GM18502 (cell line): ENCODE measurements around the gene IFNLR1.

ENCODE experiments used
- ATAC-seq: cut with Tn5 transposase; IDR thresholded peaks from one replicate; pipeline ENCODE4 v1.9.1; 2021; ENCODE audit warnings: mild to moderate bottlenecking; ENCODE audit not compliant: unreplicated experiment, poor library complexity

The IFNLR1 gene

DNA sequence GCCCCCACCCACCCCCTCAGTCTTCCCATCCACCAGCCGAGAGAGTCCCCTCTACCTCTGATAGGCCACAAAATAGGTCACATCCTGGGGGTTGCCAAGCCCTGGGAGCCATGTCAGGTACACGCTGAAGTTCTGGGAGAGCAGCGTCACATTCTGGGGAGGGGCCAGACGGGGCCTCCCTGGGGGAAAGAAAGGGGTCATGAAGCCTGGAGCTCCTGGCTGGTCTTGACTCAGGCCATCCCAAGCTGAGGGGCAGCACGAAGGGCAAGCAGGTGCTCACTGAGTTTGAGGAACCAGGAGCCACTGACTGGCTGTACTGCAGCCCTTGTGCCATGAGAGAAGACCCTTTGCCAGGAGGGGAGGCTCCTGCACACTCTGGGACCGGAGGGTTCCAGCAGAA, 6.4 kb downstream of the IFNLR1 start:
- no peak for ATAC-seq

DNA sequence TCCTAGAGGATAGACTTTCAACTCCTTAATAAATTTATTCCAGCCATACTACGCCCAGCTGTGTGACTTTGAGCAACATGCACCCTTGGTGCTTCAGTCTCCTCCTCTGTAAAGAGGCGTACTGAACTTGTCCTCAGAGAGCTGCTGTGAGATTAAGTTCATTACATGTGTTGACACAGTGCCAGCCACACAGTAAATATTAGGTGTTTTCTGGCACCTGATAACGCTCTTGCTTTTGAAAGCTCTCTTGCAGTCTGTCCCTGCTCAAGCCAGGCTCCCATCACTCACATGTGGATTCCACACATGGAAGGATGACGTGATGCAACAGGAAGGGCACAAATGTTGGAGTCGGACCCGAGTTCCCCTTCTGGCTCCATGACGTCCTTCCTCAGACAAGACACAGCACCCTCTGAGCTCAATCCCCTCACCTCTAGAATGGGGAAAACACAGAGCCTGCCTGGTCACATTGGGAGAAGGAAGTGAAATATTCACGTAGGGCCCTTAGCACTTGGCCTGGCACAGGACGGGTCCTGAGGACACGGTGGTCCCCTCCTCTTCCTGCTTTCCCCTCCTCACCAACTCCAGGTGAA, 7.7 kb downstream of the IFNLR1 start:
- no peak for ATAC-seq

DNA sequence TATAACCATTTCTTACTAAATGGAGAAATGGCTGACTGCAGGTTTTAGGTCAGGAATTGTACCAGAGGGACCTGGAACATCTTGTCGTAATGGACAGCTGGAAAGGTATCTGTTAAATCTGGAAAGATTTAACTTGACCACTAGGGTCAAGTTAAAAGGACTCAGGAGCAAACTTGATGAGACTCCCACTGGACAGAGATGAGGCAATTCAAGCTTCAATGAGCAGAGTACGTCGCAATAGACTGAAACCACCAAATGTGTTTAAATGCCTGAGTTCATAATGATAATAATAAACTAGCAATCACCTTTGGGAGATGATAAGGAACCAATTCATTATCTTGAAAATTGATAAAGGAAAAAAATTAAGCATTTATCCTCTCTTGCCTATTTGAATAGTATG, 8.7 kb downstream of the IFNLR1 start:
- no peak for ATAC-seq

DNA sequence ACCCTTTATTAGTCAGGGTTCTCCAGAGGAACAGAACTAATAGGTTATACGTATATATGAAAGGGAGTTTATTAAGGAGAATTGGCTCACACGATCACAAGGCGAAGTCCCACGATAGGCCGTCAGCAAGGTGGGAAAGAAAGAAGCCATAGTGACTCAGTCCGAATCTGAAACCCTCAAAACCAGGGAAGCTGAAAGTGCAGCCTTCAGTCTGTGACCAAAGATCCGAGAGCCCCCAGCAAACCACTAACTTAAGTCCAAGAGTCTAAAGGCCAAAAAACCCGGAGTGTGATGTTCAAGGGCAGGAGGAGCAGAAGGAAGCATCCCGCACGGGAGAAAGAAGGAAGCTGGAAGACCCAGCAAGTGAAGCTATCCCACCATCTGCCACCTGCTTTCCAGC, 9.9 kb downstream of the IFNLR1 start:
- ATAC-seq: no peak

DNA sequence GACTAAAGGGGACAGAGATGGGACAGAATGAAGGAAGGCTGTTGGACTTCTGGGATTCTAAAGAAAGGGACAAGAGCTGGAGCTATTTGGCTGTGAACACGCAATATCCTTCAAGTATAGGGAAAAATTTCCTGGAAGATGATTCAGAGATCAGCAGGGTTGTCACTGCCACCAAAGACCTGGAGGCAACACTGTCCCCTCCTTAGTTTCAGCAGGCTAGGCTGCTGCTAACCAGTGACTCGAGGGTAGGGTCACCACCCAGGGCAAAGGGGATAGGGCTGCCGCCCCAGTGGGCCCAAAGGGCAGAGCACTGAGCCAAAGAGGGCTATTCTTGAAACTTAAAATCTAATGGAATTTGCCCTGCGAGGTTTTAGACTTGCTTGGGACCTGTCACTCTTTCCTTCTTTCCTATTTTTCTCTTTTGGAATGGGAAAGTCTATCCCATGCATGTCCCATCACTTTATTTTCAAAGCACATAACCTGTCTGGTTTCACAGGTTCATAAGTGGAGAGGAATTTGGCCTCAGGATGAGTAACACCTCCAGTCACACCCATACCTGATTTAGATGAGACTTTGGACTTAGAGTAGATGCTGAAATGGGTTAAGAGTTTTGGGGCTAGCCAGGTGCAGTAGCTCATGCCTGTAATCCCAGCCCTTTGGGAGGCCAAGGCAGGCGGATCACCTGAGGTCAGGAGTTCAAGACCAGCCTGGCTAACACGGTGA, 11.9 kb downstream of the IFNLR1 start:
- ATAC-seq: no peak

DNA sequence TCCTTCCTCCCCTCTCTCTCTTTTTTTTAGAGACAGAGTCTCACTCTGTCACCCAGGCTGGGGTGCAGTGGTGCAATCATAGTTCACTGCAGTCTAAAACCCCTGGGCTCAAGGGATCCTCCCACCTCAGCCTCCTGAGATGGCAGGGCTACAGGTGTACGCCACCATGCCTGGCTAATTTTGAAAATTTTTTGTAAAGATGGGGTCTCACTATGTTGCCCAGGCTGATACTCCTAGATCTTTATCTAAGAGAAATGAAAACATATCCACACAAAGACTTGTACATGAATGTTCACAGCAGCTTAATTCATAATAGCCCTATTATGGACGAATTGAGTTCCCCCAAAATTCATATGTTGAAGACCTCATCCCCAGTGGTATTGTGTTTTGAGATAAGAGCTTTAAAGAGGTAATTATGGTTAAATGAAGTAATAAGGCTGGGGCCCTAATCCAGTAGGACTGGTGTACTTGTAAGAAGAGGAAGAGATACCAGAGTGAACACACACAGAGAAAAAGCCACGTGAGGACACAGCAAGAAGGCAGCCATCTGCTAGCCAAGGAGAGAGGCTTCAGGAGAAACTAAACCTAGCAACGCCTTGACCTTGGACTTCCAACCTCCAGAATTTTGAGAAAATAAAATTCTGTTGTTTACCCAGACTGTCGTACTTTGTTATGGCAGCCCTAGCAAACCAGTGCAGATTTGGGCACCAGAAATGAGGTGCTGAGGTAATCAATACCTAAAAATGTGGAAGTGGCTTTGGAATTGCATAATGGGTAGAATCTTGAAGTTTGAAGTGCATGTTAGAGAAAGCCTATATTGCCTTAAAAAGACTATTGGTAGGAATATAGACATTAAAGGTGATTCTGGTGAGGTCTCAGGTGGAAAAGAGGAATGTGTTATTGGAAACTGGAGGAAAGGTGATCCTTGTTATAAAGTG, 13.2 kb downstream of the IFNLR1 start:
- ATAC-seq: no peak

DNA sequence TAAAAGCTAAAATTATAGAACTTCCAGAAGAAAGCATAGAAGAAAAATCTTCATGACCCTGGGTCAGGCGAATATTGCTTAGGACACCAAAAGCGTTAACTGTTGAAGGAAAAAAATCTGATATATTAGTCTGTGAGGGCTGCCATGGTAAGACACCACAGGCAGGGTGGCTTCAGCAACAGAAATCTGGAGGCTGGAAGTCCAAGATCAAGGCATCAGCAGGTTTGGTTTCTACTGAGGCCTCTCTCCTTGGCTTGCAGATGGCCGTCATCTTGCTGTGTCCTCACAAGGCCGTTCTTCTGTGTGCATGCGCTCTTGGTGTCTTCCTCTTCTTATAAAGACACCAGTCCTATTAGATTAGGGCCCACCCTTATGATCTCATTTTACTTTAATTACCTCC, 14.5 kb downstream of the IFNLR1 start:
- no peak for ATAC-seq

DNA sequence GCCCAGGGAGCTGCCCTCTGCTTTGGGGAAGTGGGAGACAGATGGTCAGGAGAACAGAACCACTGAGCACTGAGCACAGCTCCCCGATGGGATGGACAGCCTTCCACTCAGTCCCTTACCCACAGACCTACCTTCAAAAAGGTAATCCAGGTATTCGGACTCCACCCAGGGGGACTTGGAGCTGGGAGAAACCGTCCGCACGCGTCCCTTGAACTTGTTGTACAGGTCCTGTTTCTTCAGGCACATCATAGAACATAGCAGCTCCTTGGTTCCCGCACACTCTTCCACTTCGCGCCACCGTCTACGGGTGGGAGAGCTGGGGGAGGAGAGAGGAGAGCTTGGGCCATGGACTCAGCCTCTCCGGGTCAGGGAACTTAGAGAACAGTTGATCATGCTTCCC, 17.8 kb downstream of the IFNLR1 start:
- no peak for ATAC-seq

DNA sequence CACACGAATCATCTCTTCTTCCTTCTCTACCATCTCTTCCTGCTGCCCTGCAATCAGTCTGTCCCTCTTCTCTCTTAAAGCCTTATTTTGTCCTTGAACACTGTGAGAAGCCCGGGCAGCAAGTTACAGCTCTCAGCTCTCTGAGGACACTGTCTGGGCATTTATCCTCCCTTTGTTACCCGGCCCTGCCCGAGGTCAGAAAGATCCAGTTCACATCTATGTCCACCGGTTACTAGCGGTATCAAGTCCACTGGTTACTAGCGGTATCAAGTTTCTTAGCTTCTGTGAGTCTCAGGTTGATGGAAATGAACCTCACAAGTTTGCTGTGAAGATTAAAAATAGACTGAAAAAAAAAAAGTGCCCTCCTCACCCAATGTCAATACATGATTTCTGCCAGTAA, 18.8 kb downstream of the IFNLR1 start:
- ATAC-seq: no peak

DNA sequence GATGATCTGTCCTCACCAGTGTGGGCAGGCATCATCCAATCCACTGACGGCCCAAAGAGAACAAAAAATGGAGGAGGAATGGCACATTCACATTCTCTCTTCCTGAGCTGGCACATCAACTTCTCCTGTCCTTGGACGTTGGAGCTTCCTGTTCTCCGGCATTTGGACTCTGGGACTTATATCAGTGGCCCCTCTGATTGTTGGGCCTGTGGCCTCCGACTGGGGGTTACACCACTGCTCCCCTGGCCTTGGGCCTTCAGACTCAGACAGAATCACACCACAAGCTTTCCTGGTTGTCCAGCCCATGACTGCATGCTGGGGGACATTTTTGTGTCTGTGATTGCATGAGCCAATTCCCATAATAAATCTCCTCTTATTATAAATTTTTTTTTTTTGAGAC, 20.1 kb downstream of the IFNLR1 start:
- no peak for ATAC-seq

DNA sequence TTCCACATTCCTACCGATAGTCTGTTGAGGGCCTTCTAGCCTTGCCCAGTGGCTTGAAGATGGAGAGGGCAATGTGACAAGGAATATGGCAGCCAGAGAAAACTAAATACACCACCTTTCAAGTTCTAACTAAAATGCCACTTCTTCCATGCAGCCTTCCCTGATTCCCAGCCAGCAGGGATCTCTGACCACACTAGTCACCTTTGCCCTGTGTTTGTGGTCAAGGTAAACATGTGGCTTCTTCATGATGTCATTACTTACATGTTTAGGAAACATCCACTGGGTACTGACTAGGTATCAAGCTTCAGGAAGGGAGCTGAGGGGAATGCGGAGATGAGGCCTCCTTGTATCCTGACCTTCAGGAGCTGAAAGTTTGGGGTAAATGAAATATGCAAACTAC, 21.6 kb downstream of the IFNLR1 start:
- no peak for ATAC-seq

DNA sequence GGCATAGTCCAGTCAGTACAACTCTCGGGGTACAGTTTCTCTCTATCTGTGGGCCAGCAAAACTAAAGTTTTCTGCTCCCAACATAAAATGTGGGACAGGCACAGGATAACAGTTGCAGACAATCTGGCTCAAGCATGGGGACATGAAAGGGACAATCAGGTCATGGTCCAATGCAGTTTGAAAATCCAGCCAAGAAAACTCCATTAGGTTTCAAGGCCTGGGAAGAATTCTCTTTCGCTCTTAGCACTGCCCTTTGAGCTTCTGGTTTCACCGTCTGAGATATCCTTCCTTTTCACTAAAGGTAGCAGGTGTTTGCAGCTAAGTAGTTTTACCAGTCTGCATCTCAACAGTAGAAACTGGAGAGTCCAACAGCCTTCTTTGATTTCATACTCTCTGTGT, 23.1 kb downstream of the IFNLR1 start:
- no peak for ATAC-seq

DNA sequence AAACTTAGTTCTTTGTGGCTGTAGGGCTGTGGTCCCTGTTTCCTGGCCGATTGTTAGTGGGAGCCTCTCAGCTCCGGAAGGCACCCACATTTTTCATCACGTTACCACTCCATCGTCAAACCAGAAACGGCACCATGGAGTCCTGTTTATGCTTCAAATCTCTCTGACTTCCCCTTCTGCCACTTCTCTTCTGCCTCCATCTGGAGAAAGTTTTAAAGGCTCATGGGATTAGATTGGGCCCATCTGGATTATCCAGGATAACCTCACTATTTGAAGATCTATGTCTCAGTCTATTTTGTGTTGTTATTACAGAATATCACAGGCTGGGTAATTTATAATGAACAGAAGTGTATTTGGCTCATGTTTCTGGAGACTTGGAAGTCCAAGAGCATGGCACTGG, 24.9 kb downstream of the IFNLR1 start:
- ATAC-seq: no peak

DNA sequence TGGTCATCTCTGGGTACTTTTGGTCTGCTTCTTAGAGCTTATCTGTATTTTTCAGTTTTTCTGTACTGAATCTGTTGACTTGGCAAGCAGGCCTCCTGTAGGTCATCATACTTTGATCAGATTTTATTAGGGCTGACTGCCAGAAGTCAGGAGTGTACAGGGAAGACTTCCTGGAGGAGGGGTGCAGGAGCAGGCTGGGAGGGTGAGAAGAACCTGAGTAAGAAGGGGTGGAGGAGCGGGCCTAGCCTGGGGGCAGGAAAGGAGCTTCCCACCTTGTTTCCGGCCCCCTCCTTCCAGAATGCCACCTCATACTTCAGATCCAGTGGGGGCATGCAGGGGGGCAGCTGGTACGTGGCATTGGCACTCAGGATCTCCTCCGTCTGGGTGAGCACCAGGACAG, 25.8 kb downstream of the IFNLR1 start:
- ATAC-seq: no peak

DNA sequence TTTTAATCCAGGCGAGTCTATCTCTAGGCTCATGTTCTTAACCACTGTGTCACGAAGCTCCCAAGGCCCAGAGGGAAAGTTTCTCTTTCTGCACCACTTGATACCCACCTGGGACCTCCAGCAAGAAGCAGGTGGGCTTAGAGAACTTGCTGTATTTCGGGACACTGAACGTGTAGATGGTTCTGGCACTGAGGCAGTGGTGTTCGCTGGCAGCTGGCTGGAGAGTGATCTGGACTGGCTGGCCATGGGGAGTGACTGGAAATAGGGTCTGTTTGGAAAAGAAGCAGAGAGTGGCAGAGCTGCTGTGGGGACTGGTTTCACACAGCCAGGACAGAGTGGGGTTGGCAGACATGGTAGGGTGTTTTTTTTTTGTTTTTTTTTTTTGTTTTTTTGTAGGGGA, 27.7 kb downstream of the IFNLR1 start:
- ATAC-seq: no peak

DNA sequence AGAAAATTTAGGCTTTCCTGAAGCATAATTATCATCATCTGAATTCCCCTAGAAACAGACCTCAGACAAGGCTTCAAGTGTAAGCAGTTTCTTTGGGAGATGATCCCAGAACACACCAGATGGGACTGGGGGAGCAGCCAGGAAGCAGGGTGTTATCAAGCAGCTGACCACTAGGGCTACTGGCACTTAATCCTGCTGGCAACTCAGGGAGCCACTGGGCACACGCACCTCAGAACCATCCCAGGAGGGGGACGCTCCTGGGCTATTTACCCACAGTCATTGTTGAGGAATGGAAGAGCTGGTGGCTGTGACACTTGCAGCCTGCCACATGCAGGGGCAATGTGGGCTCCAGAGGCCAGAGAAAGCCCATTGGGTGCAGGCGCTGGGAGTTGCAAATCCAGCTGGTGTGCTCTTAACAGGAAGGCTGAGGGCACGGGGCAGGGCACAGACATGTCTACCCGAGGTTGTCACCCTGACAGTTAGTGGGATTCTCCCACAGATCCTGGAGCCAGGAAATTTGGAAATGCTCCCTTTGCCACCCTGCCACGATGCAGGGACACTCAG, 29.1 kb downstream of the IFNLR1 start:
- no peak for ATAC-seq

DNA sequence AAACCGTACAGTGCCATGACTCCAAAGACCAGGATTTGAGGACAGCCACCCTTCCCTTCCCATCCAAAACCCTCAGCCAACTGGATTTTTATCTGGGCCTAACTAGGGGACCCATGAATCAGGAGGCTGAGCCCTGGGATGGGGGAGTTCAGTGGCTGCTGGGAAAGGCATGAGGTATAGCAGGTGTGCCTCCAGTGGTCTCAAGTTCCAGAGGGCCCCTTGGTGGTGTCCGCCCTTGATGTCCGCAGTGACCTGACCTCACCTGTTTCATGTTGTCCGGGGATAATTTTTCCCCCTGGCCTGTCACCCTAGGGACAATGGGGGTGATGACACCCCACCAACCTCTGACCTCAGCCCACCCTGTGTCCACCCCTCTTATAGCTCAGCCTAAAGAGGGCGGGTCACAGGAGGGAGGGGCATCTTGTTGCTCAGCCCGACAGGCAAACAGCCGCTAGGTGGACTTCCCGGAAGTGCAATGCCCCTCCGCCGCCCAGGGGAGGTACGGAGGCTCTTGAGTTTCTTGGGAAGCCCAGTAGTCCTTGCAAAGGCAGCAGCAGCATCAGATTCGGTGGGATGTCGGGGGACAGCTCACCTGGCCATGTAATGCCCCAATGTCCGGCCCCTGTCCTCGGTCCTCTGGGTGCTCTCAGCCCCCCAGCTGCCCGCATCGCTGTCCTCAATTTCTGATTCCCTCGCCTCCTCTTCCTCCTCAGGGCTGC, 30.4 kb downstream of the IFNLR1 start:
- no peak for ATAC-seq

DNA sequence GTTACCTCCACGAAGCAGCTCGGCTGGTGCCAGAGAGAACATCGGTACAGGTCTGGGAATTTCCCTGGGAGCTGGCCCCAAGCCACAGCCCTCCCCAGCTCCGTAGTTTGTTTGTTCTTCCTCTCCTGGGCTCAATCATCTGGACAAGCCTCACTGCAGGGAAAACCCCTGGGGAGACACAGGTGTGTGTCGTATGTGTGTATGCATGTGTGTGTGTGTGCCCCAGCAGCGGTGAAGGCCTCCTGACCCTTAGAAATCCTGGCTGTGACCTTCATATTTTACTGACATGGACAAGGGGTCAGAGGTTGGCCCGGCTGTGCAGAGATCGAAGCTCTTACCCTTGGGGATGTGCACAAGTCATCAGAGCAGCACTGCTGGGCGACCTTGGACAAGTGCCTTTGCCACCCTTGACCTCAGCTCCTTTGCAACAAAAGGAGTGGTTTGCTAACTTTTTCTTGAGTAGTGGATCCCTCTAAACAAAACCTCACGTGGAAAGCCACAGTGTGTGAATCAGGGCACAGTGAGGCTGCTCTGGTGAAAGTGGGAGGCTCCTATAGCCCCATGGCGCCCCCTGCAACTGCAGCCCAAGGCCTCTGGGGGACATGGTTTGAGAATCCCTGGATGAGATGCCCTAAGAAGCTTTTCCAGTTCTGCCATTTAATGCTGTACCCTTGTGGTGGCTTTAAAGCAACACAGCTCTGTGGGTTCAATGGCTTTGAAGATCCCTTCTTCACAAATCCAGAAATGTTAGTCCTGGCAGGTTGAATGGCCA, 31.9 kb downstream of the IFNLR1 start:
- ATAC-seq: no peak

DNA sequence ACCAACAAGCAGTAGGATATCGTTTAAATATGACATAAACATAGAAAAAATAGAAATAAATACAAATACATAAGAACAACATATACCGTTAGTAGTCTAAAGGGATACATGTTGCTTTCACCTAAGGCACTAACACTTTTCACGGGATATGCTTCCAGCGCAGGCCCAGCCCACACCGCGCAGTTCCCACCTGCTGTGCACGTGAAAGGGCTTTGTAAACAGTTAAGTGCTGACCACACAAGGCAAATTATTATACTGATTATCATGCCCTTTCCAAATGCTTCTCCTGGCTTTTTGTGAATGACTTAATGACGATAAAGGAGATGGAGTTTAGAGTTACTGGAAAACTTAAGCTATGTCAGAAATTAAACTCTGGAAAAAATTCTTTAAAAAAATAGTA, 32.9 kb downstream of the IFNLR1 start:
- ATAC-seq: no peak
